Measurements from ENCODE around the gene TRPM3.

Gene TRPM3

DNA sequence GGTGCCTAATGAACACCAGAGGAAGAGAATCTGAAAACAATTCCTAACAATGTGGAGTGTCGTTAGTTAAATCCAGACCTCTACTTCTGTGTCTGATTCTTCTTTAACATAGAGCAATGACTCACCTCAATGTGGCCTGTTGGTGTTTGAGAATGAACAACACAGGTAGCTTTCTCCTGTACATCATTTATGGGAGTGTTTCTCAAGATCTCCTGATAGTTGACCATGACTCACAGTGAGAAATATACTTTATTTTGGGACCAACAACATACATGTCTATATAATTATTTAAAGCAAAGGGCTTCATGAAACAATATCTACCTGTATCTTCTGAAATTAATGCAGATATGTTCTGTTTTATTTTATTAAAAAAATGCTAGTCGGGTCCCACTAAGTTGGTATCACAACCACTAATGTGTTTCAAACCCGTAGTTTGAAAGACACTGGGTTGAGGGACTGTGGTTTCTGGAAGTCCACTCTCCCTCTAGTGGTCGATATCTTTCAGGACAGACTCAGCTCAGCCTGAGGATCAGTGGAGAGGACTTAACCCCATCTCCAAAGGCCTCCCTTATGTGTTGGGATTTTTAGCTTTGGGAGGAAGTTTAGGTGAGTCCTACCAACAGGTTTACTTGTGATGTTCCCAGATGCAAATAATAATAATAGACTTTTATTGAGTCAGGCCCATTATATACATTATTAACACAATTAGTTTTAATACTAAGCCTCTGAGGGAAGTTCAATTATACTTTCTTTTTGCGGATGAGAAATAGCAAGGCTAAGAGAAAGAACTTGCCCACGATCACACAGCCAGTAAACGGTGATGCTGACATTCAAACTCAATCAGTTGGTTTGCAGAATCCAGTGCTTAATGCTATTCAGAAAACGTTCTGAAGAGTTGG is 636.9 kb downstream of the TRPM3 start:
- H3K9me3 ChIP-seq (ENCODE audit: control insufficient read depth, low read length): no peaks in the 10 kb centered on the region
- H2AFZ ChIP-seq: peak overlapping the region; percentile 17
- peaks cover 49% of the 10 kb centered on the region for H3K4me1 ChIP-seq
- H3K9ac ChIP-seq: no peak overlapping the region
- H3K79me2 ChIP-seq: no peaks in the 10 kb centered on the region
- no peak overlapping the region for H3K4me3 ChIP-seq (ENCODE audit: low read depth, low read length)
- peak overlapping the region; percentile 10 for H3K4me2 ChIP-seq (ENCODE audit: low read length)
- no peaks in the 10 kb centered on the region for H3K36me3 ChIP-seq (ENCODE audit: control insufficient read depth, insufficient read depth, low read length)
- H3K27me3 ChIP-seq (ENCODE audit: control insufficient read depth, insufficient read depth, low read length): no peaks in the 10 kb centered on the region
- TF ChIP-seq, protein P1, sequence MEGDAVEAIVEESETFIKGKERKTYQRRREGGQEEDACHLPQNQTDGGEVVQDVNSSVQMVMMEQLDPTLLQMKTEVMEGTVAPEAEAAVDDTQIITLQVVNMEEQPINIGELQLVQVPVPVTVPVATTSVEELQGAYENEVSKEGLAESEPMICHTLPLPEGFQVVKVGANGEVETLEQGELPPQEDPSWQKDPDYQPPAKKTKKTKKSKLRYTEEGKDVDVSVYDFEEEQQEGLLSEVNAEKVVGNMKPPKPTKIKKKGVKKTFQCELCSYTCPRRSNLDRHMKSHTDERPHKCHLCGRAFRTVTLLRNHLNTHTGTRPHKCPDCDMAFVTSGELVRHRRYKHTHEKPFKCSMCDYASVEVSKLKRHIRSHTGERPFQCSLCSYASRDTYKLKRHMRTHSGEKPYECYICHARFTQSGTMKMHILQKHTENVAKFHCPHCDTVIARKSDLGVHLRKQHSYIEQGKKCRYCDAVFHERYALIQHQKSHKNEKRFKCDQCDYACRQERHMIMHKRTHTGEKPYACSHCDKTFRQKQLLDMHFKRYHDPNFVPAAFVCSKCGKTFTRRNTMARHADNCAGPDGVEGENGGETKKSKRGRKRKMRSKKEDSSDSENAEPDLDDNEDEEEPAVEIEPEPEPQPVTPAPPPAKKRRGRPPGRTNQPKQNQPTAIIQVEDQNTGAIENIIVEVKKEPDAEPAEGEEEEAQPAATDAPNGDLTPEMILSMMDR (IDR thresholded peaks at IDR 0.05): peak; percentile 53
- peak overlapping the region; percentile 76 for H3K27ac ChIP-seq

DNA sequence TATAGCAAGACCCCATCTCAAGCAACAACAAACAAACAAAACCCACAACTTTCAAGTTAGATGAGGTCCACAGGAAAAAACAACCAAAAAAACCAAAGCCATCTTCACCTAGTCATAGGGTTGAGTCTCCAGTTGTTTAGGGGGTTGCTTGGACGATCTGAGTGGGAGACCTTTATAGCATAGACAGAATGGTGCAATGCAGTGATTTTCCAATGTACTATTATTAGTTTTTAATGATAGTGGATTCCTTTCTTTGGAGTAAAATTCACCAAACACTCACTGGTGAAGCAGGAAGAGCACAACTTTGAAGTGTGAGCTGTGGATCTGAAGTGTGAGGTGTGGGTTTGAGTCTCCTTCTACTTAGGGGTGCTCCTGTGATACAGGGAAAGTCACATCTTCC is 640.0 kb downstream of the TRPM3 start:
- H3K36me3 ChIP-seq (ENCODE audit: control insufficient read depth, insufficient read depth, low read length): no peaks in the 10 kb centered on the region
- peak overlapping the region; percentile 79 for H2AFZ ChIP-seq
- no peak overlapping the region for H3K4me3 ChIP-seq (ENCODE audit: low read depth, low read length)
- no peaks in the 10 kb centered on the region for H3K79me2 ChIP-seq
- peaks cover 48% of the 10 kb centered on the region for H3K4me1 ChIP-seq
- peak overlapping the region; percentile 5 for H3K4me2 ChIP-seq (ENCODE audit: low read length)
- H3K9ac ChIP-seq: no peak overlapping the region
- peak overlapping the region; percentile 97 for H3K27ac ChIP-seq
- no peaks in the 10 kb centered on the region for H3K9me3 ChIP-seq (ENCODE audit: control insufficient read depth, low read length)
- TF ChIP-seq, protein P1 (IDR thresholded peaks at IDR 0.05): no peak
- no peaks in the 10 kb centered on the region for H3K27me3 ChIP-seq (ENCODE audit: control insufficient read depth, insufficient read depth, low read length)

DNA sequence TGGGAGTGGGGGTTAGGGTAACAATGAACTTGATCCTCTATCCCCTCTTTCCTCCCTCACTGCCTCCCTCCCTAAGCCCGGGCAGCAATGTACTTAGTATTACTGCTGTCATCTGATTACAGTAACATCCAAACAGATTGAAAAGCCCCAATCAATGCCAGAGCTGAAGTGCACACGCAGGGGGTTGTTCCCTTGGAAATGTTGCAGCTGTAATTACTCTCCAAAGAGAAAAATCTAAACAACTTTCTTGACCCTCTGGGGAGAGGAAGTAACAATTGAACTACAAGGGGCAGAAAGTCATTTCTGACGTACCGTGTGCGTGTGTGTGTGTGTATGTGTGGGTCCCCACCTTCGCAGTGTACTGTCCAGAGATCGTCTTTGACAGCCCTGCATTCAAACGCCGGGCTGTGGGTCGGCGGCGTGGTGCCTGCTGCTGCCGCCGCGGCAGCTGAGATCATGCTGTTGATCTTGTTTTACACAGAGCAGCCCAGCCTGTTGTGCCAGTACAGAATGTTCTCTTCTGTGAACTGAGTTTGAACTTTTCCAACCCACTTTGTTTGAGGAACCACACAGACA is 640.9 kb downstream of the TRPM3 start:
- Histone ChIP-seq H3K27ac (peak overlapping the region; percentile 97), H3K9ac (peak overlapping the region; percentile 0), H3K4me2 (ENCODE audit: low read length) (peak overlapping the region; percentile 48), H3K36me3 (ENCODE audit: control insufficient read depth, insufficient read depth, low read length) (no peaks in the 10 kb centered on the region), H3K4me1 (peaks cover 42% of the 10 kb centered on the region), H3K9me3 (ENCODE audit: control insufficient read depth, low read length) (no peaks in the 10 kb centered on the region), H2AFZ (peak overlapping the region; percentile 79), H3K79me2 (no peaks in the 10 kb centered on the region), H3K27me3 (ENCODE audit: control insufficient read depth, insufficient read depth, low read length) (no peaks in the 10 kb centered on the region), H3K4me3 (ENCODE audit: low read depth, low read length) (peak overlapping the region; percentile 23)
- TF ChIP-seq, protein P1 (IDR thresholded peaks at IDR 0.05): no peak

DNA sequence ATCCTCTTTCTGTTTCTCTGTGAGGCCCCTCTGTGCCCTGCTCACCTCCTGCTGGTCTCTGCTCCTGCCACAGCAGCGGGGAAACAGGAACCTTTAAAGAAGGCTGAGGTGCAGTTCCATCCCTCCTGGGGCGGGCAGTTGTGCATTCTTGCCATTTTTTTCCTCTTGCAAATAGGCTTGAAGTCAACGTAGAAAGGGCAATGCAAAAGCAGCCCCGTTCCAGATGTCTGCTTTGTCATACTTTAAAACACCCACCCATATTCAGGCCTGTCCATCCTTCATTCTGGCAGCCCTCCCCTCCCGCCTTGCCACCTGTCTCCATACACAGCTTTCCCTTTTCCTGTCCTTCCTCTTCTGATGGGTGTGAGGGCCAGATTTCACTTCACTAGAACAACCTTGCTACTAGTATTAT is 641.5 kb downstream of the TRPM3 start:
- peak overlapping the region; percentile 48 for H3K4me2 ChIP-seq (ENCODE audit: low read length)
- H3K27me3 ChIP-seq (ENCODE audit: control insufficient read depth, insufficient read depth, low read length): no peaks in the 10 kb centered on the region
- no peak overlapping the region for H3K4me3 ChIP-seq (ENCODE audit: low read depth, low read length)
- H3K36me3 ChIP-seq (ENCODE audit: control insufficient read depth, insufficient read depth, low read length): no peaks in the 10 kb centered on the region
- no peaks in the 10 kb centered on the region for H3K79me2 ChIP-seq
- H2AFZ ChIP-seq: peak overlapping the region; percentile 79
- H3K9ac ChIP-seq: peak overlapping the region; percentile 0
- peaks cover 38% of the 10 kb centered on the region for H3K4me1 ChIP-seq
- peak overlapping the region; percentile 97 for H3K27ac ChIP-seq
- TF ChIP-seq, protein P1 (IDR thresholded peaks at IDR 0.05): no peak
- no peaks in the 10 kb centered on the region for H3K9me3 ChIP-seq (ENCODE audit: control insufficient read depth, low read length)
